ENCODE results near the gene ATP6V1F.

The ATP6V1F gene

GRCh38 chr7:128863433-128863989 lies 855 bp downstream of the ATP6V1F start:
- H3K4me3 ChIP-seq (ENCODE audit: low read depth, low read length): peak overlapping the region; percentile 96
- DNase-seq (ENCODE audit: low read depth): peak; percentile 57
- TF ChIP-seq CTCF (IDR thresholded peaks at IDR 0.05; ENCODE audit: low read depth, low read length, missing control alignments): peak; percentile 71
- in situ Hi-C loops (cut with HindIII; ENCODE audit: low sequenced_read_pairs): no loop called here

DNA sequence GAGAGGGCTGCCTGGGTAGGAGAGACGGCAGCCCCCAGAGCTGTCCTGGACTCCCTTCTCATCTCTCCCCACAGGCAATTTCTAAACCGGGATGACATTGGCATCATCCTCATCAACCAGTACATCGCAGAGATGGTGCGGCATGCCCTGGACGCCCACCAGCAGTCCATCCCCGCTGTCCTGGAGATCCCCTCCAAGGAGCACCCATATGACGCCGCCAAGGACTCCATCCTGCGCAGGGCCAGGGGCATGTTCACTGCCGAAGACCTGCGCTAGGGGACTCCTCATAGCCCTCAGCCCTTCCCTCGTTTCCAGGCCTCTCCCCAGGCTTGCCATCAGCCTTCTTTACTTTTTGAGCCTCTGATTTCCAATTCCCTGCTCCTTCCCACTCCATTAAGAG lies 2.6 kb downstream of the ATP6V1F start:
- TF ChIP-seq CTCF (IDR thresholded peaks at IDR 0.05; ENCODE audit: low read depth, low read length, missing control alignments): no peak
- no peak for DNase-seq (ENCODE audit: low read depth)
- in situ Hi-C loops (cut with HindIII; ENCODE audit: low sequenced_read_pairs): no loop called here
- H3K4me3 ChIP-seq (ENCODE audit: low read depth, low read length): no peak overlapping the region

DNA sequence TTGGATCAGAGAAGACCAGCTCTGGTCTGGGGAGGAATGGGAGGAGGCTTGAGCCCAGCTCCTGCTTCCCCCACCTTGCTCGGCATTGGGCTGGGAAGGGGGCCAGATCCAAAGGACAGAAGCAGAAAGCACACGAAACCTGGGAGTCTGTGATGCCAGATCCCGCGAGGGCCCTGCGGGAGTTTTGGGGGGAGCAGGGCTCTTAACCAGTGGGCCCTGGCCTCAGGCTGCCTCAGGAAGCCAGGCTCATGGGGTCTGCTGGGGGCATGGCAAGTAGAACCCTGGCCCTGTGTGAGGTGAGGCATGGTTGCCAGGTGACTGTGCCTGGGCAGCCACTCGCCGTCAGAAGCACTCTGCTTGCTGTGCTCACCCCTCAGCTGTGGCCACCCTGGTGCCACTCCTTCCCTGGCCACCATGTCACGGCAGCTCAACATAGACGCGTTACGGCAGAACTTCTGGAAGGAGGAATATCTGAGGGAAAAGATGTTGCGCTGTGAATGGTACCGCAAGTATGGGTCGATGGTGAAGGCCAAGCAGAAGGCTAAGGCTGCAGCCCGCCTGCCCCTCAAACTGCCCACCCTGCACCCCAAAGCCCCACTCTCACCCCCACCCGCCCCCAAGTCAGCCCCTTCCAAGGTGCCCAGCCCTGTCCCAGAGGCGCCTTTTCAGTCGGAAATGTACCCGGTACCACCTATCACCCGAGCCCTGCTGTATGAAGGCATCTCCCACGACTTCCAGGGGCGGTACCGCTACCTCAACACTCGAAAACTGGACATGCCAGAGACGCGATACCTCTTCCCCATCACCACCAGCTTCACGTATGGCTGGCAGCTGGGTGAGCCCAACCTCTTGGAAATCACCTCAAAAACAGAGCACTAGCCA lies 3.6 kb downstream of the ATP6V1F start:
- in situ Hi-C loops (cut with HindIII; ENCODE audit: low sequenced_read_pairs): no loop called here
- no peak overlapping the region for H3K4me3 ChIP-seq (ENCODE audit: low read depth, low read length)
- no peak for TF ChIP-seq CTCF (IDR thresholded peaks at IDR 0.05; ENCODE audit: low read depth, low read length, missing control alignments)
- DNase-seq (ENCODE audit: low read depth): no peak

DNA sequence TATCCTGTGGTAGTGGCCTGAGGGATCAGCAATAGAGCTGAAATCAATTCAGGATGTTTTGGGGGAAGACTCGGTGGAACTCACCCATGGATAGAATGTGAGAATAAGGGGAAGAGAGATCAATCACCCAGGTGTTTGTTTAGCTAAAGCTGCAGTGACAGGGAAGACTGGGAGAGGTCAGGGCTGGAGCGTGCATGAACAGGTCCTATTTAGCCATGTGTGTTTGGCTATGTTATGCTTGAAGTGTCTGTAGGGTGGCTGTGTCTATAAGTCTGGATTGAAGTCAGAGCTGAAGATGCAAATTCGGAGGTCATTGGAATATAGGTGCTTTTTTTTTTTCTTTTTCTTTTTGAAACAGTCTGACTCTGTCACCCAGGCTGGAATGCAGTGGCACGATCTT lies 4.6 kb downstream of the ATP6V1F start:
- no peak for TF ChIP-seq CTCF (IDR thresholded peaks at IDR 0.05; ENCODE audit: low read depth, low read length, missing control alignments)
- in situ Hi-C loops (cut with HindIII; ENCODE audit: low sequenced_read_pairs): no loop called here
- DNase-seq (ENCODE audit: low read depth): no peak
- no peak overlapping the region for H3K4me3 ChIP-seq (ENCODE audit: low read depth, low read length)

- in situ Hi-C loops (cut with HindIII; ENCODE audit: low sequenced_read_pairs): no loop called here
- H3K4me3 ChIP-seq (ENCODE audit: low read depth, low read length): no peak overlapping the region
- TF ChIP-seq CTCF (IDR thresholded peaks at IDR 0.05; ENCODE audit: low read depth, low read length, missing control alignments): no peak
- DNase-seq (ENCODE audit: low read depth): no peak
Observed at GRCh38 chr7:128867842-128868623, 5.4 kb downstream of the ATP6V1F start.

DNA sequence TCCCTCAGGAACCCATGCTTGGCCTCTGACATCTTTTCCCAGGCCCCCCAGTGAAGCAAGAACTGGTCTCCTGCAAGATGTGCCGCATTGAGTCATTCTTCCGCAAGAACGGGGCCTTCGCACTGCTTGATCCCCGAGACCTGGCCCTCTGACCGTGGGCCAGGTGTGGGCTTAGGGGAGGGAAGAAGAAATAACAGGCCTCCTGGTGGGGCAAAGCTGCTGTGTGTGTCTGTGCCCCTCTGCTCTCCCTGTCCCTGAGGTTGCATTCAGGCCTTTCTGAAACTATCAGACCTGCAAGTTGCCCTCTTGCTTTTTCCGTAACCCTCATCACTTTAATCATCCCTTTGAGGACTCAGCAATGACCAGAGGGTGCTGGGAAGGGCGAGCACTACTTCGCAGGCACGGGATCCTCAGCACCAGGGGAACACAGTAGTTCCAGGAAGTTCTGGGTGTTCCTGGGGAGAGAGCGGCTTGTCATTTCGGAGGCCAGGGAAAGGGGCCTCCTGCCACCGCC lies 6.0 kb downstream of the ATP6V1F start:
- DNase-seq (ENCODE audit: low read depth): no peak
- TF ChIP-seq CTCF (IDR thresholded peaks at IDR 0.05; ENCODE audit: low read depth, low read length, missing control alignments): no peak
- in situ Hi-C loops (cut with HindIII; ENCODE audit: low sequenced_read_pairs): no loop called here
- H3K4me3 ChIP-seq (ENCODE audit: low read depth, low read length): peak overlapping the region; percentile 43
